ENCODE results near the gene TLK2. TPM values are rescaled to one million over a fixed set of nuclear protein-coding genes. Genes with fewer than 3 reads are reported as not detected.

Gene TLK2
- total RNA-seq, 4 donors from 2014 or later = 45.8 to 78.1 (median 54.1) TPM

DNA sequence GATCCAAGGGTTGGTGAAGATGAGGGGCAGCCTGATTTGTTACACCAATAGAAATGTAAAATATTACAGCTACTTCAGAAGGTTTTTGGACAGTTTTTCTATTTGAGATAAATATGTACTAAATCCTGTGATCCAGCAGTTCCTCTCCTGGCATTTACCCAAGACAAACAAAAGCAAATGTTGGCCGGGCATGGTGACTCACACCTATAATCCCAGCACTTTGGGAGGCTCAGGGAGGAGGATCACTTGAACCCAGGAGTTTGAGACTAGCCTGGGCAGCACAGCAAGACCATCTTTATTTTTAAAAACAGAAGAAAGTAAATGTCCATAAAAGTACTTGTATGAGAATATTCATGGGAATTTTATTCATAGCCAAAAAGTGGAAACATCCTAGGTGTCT lies 84.0 kb downstream of the TLK2 start:
- H3K9me3 ChIP-seq = no peaks in the 10 kb centered on the region
- H3K36me3 ChIP-seq = peaks cover 8 to 13% of the 10 kb centered on the region in 2 donors
- no peak overlapping the region for H3K4me3 ChIP-seq (replicated peaks in 1 of 3)
- no peak for DNase-seq
- 56 to 63% methylated on average over 1 of the region's 1 CpG for WGBS, 2 donors
- H3K27ac ChIP-seq = no peak overlapping the region
- peaks cover 0 to 6% of the 10 kb centered on the region in 2 donors for H3K4me1 ChIP-seq
- intact Hi-C loops (cut with DNase I) = no loop called here
- H3K27me3 ChIP-seq = no peaks in the 10 kb centered on the region
- TF ChIP-seq, protein P1, sequence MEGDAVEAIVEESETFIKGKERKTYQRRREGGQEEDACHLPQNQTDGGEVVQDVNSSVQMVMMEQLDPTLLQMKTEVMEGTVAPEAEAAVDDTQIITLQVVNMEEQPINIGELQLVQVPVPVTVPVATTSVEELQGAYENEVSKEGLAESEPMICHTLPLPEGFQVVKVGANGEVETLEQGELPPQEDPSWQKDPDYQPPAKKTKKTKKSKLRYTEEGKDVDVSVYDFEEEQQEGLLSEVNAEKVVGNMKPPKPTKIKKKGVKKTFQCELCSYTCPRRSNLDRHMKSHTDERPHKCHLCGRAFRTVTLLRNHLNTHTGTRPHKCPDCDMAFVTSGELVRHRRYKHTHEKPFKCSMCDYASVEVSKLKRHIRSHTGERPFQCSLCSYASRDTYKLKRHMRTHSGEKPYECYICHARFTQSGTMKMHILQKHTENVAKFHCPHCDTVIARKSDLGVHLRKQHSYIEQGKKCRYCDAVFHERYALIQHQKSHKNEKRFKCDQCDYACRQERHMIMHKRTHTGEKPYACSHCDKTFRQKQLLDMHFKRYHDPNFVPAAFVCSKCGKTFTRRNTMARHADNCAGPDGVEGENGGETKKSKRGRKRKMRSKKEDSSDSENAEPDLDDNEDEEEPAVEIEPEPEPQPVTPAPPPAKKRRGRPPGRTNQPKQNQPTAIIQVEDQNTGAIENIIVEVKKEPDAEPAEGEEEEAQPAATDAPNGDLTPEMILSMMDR (IDR thresholded peaks at IDR 0.05) = no peak
- no peak for TF ChIP-seq POLR2A (IDR thresholded peaks at IDR 0.05)

DNA sequence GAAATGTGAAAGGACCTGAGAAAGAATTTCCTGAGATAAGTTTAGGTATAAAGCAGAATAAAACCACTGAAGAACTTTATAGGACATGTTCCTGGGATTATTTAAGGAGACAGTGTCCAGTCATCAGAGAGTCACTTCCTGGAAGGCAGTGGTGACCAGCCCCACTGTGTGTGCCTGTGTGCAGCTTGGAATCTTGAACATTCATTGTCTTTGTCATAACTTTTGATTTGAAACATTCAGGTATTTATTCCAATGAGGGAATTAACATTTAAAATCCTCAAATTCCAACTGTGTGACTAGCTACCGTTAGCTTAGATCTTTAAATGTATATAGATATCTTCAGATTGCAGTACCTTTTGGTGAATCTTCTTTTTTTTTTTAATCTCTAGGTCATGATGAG lies 87.2 kb downstream of the TLK2 start:
- intact Hi-C loops (cut with DNase I) = no loop called here
- Histone ChIP-seq H3K4me3 (replicated peaks in 1 of 3) (no peak overlapping the region), H3K36me3 (peaks cover 8 to 9% of the 10 kb centered on the region in 2 donors), H3K4me1 (peaks cover 0 to 6% of the 10 kb centered on the region in 2 donors), H3K27ac (no peak overlapping the region), H3K9me3 (no peaks in the 10 kb centered on the region), H3K27me3 (no peaks in the 10 kb centered on the region)
- TF ChIP-seq, protein P1 (IDR thresholded peaks at IDR 0.05) = no peak
- no peak for TF ChIP-seq POLR2A (IDR thresholded peaks at IDR 0.05)
- 92 to 95% methylated on average over 1 of the region's 1 CpG for WGBS, 2 donors
- DNase-seq = no peak

DNA sequence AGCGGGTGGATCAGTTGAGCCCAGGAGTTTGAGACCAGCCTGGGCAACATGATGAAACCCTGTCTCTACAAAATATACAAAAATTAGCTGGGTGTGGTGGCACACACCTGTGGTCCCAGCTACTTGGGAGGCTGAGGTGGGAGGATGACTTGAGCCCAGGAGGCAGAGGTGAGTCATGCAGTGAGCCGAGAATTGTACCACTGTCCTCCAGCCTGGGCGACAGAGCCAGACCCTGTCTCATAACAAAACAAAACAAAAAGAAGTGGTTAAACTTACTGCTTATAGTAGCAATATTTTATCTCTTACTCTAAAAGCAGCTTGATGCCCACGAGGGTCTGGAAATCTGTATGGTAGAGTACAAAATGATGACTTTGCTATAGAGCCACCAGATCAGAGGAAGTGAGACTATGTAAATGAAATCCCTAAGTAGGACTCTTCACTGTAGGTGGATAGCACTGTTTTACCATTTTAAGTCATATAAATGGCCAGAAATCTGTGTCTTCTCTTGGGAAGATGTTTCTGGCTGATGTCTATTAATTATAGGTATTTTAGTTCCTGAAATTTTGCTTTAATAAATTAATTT lies 88.5 kb downstream of the TLK2 start:
- no peak for DNase-seq
- Histone ChIP-seq H3K4me1 (peaks cover 0 to 5% of the 10 kb centered on the region in 2 donors), H3K36me3 (peaks cover 8 to 9% of the 10 kb centered on the region in 2 donors), H3K9me3 (no peaks in the 10 kb centered on the region), H3K4me3 (replicated peaks in 1 of 3) (no peak overlapping the region), H3K27me3 (no peaks in the 10 kb centered on the region), H3K27ac (no peak overlapping the region)
- WGBS, 2 donors = 91 to 94% methylated on average over 4 of the region's 4 CpGs
- TF ChIP-seq POLR2A (IDR thresholded peaks at IDR 0.05) = no peak
- TF ChIP-seq, protein P1 (IDR thresholded peaks at IDR 0.05) = no peak
- intact Hi-C loops (cut with DNase I) = no loop called here

DNA sequence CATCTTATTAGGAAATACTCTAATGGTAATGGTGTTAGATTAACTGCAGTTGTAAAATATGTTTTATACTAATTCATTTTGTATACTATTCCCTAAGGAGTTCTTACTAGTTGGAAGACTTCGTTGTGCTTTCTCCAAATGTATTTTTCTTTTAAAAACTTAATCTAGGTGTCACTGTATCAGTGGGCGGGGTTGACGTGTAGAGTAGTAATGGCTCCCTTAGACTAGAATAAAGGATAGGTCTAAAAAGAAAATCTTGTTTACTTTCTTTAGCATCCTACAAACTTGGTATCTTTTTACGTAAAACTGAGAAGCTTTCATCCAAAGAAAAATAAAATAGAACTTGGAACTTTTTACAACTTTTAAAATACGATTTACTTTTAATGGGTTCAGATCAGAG lies 93.9 kb downstream of the TLK2 start:
- Histone ChIP-seq H3K27ac (peak overlapping the region in 1 of 3 donors; percentile 18), H3K4me3 (replicated peaks in 1 of 3) (no peak overlapping the region), H3K4me1 (no peaks in the 10 kb centered on the region), H3K36me3 (peaks cover 0 to 10% of the 10 kb centered on the region in 2 donors), H3K9me3 (no peaks in the 10 kb centered on the region), H3K27me3 (no peaks in the 10 kb centered on the region)
- intact Hi-C loops (cut with DNase I) = no loop called here
- 74 to 80% methylated on average over 5 of the region's 5 CpGs for WGBS, 2 donors
- TF ChIP-seq POLR2A (IDR thresholded peaks at IDR 0.05) = no peak
- TF ChIP-seq, protein P1 (IDR thresholded peaks at IDR 0.05) = no peak
- DNase-seq = no peak

DNA sequence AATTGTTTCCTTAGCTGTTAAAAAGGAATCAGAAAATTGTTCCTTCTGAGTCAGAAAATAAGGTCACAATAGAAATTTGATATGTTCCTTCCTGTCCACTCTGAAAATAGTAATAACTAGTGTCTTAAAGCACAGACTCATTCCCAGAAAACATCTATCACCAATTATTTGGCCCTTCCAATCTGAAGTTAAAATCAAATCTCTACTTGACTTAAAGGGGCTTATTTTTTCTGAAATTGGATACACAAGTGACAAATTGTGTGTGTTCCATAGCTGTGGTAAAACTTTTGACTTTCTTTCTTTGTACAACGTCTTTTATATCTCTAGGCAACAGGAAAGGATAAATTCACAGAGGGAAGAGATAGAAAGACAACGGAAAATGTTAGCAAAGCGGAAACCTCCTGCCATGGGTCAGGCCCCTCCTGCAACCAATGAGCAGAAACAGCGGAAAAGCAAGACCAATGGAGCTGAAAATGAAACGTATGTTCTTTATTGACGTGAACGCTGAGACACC lies 94.3 kb downstream of the TLK2 start:
- DNase-seq = no peak
- no peaks in the 10 kb centered on the region for H3K27me3 ChIP-seq
- H3K27ac ChIP-seq = peak overlapping the region; percentile 18 to 30 (median 19)
- no peaks in the 10 kb centered on the region for H3K4me1 ChIP-seq
- H3K36me3 ChIP-seq = peaks cover 0 to 15% of the 10 kb centered on the region in 2 donors
- no peak overlapping the region for H3K4me3 ChIP-seq (replicated peaks in 1 of 3)
- WGBS, 2 donors = 64 to 69% methylated on average over 7 of the region's 7 CpGs
- intact Hi-C loops (cut with DNase I) = no loop called here
- TF ChIP-seq, protein P1 (IDR thresholded peaks at IDR 0.05) = no peak
- TF ChIP-seq POLR2A (IDR thresholded peaks at IDR 0.05) = no peak
- no peaks in the 10 kb centered on the region for H3K9me3 ChIP-seq

Measured in thyroid gland (tissue), 4 donors.